Measurements from ENCODE around the gene DDX41. TPM values are rescaled to one million over a fixed set of nuclear protein-coding genes. Genes with fewer than 3 reads are reported as not detected.

The DDX41 gene
- total and polyA plus RNA-seq, 2 donors (not counting 1 experiment from before 2014, with no cell fraction given): 110 to 168 TPM

DNA sequence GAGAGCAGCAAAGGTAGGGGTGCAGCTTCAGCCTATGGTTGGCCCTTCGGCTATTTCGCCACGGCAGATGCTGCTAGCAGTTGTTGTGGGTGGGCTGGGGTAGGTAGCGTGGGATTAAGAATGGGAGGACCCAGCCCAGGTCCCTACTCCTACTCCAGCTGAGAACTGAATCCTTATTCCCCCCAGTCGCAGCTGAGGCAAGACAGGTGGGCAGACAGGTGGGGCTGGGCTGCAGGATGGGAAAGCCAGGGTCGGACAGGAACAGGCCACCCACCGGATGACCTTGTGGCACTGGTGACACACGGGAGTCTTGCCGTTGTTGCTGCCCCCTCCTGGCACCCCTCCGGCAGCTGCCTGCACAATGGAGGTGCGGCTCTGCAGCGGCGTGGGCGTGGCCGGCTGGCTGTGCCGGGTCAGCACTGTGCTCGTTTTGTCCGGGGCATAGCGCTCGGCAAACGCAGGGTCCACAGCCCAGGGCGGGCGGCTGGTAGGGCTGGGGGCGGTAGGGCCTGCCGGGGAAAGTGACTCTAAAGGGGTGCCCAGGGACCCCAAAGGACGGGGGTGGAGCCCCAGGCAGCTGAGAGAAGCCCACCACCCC lies 27.5 kb downstream of the DDX41 start:
- peaks cover 14% of the 10 kb centered on the region for H3K4me1 Mint-ChIP-seq
- Histone ChIP-seq H3K27ac (ENCODE audit: low read length in 2 of 2) (no peak overlapping the region), H3K9ac (ENCODE audit: low read length) (no peak overlapping the region), H3K4me3 (ENCODE audit: control extremely low read depth in 1 of 5, extremely low read depth in 1 of 5, insufficient read depth in 1 of 5, low read depth in 2 of 5, low read length in 4 of 5) (no peak overlapping the region), H3K79me2 (ENCODE audit: control insufficient read depth, insufficient read depth, low read length) (peaks cover 3% of the 10 kb centered on the region), H3K4me1 (ENCODE audit: control insufficient read depth in 2 of 2, insufficient read depth in 2 of 2, low read length in 2 of 2) (peaks cover 6 to 9% of the 10 kb centered on the region in 2 donors), H4K20me1 (ENCODE audit: control insufficient read depth, insufficient read depth, low read length, poor library complexity, severe bottlenecking) (no peaks in the 10 kb centered on the region), H2AFZ (ENCODE audit: insufficient read depth, low read depth, low read length, poor library complexity, severe bottlenecking) (no peak overlapping the region), H3K9me3 (ENCODE audit: control extremely low read depth in 1 of 3, control insufficient read depth in 2 of 3, insufficient read depth in 1 of 3, low read length in 2 of 3) (no peaks in the 10 kb centered on the region), H3K4me2 (replicated peaks; ENCODE audit: low read depth, low read length, poor library complexity, severe bottlenecking) (no peak overlapping the region), H3K36me3 (replicated peaks in 1 of 2; ENCODE audit: control extremely low read depth in 1 of 2, control insufficient read depth in 1 of 2, extremely low read depth in 1 of 2, insufficient read depth in 2 of 2, low read length in 1 of 2) (peaks cover 0 to 8% of the 10 kb centered on the region in 2 experiments), H3K27me3 (replicated peaks in 1 of 4; ENCODE audit: control extremely low read depth in 1 of 4, control insufficient read depth in 3 of 4, insufficient read depth in 4 of 4, low read length in 3 of 4) (no peaks in the 10 kb centered on the region)
- DNase-seq (no peak), ATAC-seq (ENCODE audit: low read depth) (no peak)
- TF ChIP-seq EZH2 (IDR thresholded peaks at IDR 0.05; ENCODE audit: borderline replicate concordance, insufficient read depth, low read depth, low read length, poor library complexity, severe bottlenecking): no peak
- TF ChIP-seq, protein P1, sequence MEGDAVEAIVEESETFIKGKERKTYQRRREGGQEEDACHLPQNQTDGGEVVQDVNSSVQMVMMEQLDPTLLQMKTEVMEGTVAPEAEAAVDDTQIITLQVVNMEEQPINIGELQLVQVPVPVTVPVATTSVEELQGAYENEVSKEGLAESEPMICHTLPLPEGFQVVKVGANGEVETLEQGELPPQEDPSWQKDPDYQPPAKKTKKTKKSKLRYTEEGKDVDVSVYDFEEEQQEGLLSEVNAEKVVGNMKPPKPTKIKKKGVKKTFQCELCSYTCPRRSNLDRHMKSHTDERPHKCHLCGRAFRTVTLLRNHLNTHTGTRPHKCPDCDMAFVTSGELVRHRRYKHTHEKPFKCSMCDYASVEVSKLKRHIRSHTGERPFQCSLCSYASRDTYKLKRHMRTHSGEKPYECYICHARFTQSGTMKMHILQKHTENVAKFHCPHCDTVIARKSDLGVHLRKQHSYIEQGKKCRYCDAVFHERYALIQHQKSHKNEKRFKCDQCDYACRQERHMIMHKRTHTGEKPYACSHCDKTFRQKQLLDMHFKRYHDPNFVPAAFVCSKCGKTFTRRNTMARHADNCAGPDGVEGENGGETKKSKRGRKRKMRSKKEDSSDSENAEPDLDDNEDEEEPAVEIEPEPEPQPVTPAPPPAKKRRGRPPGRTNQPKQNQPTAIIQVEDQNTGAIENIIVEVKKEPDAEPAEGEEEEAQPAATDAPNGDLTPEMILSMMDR (IDR thresholded peaks at IDR 0.05): no peak
- no peak overlapping the region for H3K27ac Mint-ChIP-seq
- no peak overlapping the region for H3K4me3 Mint-ChIP-seq
- WGBS (ENCODE audit: insufficient coverage): 89% methylated on average over 21 of the region's 26 CpGs
- no peaks in the 10 kb centered on the region for H3K9me3 Mint-ChIP-seq (ENCODE audit: insufficient read depth)
- ChIA-PET CTCF (interaction anchor here (0.9 to 2.1 kb wide), 5 partner anchors 9 to 99 kb away, joined by 3 to 11 read pairs (median 5); no protein-coding TSS in a partner anchor), POLR2A (interaction anchor here (0.6 kb wide), 1 partner anchor 107 kb away, joined by 3 read pairs; no protein-coding TSS in a partner anchor)
- H3K27me3 Mint-ChIP-seq: no peaks in the 10 kb centered on the region
- intact Hi-C loops (cut with micrococcal nuclease): no loop called here

DNA sequence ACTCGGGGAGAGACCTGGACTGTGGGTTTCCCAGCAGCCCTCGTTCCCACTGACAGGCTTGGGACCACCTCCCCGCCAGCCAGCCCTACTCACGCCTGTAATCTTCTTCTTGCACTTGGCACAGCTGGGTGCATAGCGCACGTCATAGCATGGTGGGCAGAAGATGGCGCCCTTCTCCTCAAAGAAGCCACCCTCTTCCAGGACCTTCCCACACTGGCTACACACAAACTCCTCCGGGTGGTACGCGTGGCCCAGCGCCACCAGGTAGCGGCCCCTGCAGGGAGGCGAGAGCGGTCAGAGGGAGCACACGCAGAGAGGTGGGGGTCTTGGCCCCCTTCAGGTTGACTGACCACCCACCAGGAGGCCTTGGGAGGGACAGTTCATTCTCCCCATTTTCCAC lies 28.8 kb downstream of the DDX41 start:
- intact Hi-C loops (cut with micrococcal nuclease): no loop called here
- Mint-ChIP-seq H3K27ac (no peak overlapping the region), H3K9me3 (ENCODE audit: insufficient read depth) (no peaks in the 10 kb centered on the region), H3K4me3 (no peak overlapping the region), H3K4me1 (peaks cover 2% of the 10 kb centered on the region), H3K27me3 (no peaks in the 10 kb centered on the region)
- Histone ChIP-seq H3K9ac (ENCODE audit: low read length) (no peak overlapping the region), H3K4me2 (replicated peaks; ENCODE audit: low read depth, low read length, poor library complexity, severe bottlenecking) (no peak overlapping the region), H3K4me1 (ENCODE audit: control insufficient read depth in 2 of 2, insufficient read depth in 2 of 2, low read length in 2 of 2) (no peaks in the 10 kb centered on the region), H3K27ac (ENCODE audit: low read length in 2 of 2) (no peak overlapping the region), H3K9me3 (ENCODE audit: control extremely low read depth in 1 of 3, control insufficient read depth in 2 of 3, insufficient read depth in 1 of 3, low read length in 2 of 3) (no peaks in the 10 kb centered on the region), H3K36me3 (replicated peaks in 1 of 2; ENCODE audit: control extremely low read depth in 1 of 2, control insufficient read depth in 1 of 2, extremely low read depth in 1 of 2, insufficient read depth in 2 of 2, low read length in 1 of 2) (peaks cover 0 to 8% of the 10 kb centered on the region in 2 experiments), H3K79me2 (ENCODE audit: control insufficient read depth, insufficient read depth, low read length) (peaks cover 3% of the 10 kb centered on the region), H4K20me1 (ENCODE audit: control insufficient read depth, insufficient read depth, low read length, poor library complexity, severe bottlenecking) (no peaks in the 10 kb centered on the region), H3K4me3 (ENCODE audit: control extremely low read depth in 1 of 5, extremely low read depth in 1 of 5, insufficient read depth in 1 of 5, low read depth in 2 of 5, low read length in 4 of 5) (no peak overlapping the region), H3K27me3 (replicated peaks in 1 of 4; ENCODE audit: control extremely low read depth in 1 of 4, control insufficient read depth in 3 of 4, insufficient read depth in 4 of 4, low read length in 3 of 4) (no peaks in the 10 kb centered on the region), H2AFZ (ENCODE audit: insufficient read depth, low read depth, low read length, poor library complexity, severe bottlenecking) (no peak overlapping the region)
- ChIA-PET CTCF (interaction anchor here (2.1 kb wide), 1 partner anchor 14 kb away, joined by 11 read pairs; no protein-coding TSS in a partner anchor), POLR2A (no interaction called here)
- TF ChIP-seq, protein P1 (IDR thresholded peaks at IDR 0.05): no peak
- TF ChIP-seq EZH2 (IDR thresholded peaks at IDR 0.05; ENCODE audit: borderline replicate concordance, insufficient read depth, low read depth, low read length, poor library complexity, severe bottlenecking): no peak
- no peak for ATAC-seq (ENCODE audit: low read depth)
- WGBS (ENCODE audit: insufficient coverage): 87% methylated on average over 7 of the region's 15 CpGs
- DNase-seq: no peak

All from B cell (primary cell).